Measurements from ENCODE around the gene OR52L1.

DNA sequence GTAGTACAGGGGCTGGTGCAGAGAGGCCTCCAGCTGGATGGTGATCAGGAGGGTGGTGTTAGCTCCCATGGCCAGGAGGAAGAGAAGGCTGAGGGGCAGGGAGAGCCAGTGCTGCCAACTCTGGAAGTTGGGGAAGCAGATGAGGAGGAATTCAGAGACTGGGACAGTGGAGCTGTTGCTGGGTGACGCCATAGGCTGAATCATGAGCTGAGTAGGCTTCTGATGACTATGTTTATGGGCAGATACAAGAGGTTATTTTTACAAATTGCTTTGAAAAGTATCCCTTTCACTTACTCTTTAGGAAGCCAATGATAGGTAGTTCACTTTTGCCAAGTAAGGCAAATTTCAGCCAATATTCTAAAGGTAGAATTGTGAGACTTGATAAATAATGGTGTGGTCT is 40.7 kb upstream of the OR52L1 start:
- TF ChIP-seq CTCF (IDR thresholded peaks at IDR 0.05): no peak
- TF ChIP-seq POLR2A (IDR thresholded peaks at IDR 0.05): no peak
